Measurements from ENCODE around the gene GPC4.
"Not testable (repeated sequence)": the region's sequence is repeated elsewhere in the genome, so short reads cannot be mapped to it uniquely, and the experiment has no call there.

Gene GPC4

GRCh38 chrX:133308499-133308897 is 106.8 kb downstream of the GPC4 start:
- FAIRE-seq (no peak), DNase-seq (ENCODE audit: insufficient read length, low spot score) (no peak)

GRCh38 chrX:133307637-133308498 is 107.4 kb downstream of the GPC4 start:
- DNase-seq (ENCODE audit: insufficient read length, low spot score) (no peak), FAIRE-seq (no peak)

- FAIRE-seq, result no peak
- DNase-seq (ENCODE audit: insufficient read length, low spot score), result no peak
Observed at GRCh38 chrX:133307094-133307493, 108.2 kb downstream of the GPC4 start.

GRCh38 chrX:133306316-133306715 is 109.0 kb downstream of the GPC4 start:
- FAIRE-seq (no peak), DNase-seq (ENCODE audit: insufficient read length, low spot score) (no peak)

- FAIRE-seq, result no peak
Observed at GRCh38 chrX:133305348-133305747, 109.9 kb downstream of the GPC4 start.

GRCh38 chrX:133302775-133303445 is 112.4 kb downstream of the GPC4 start:
- no peak for DNase-seq (ENCODE audit: insufficient read length, low spot score)
- FAIRE-seq, result peak; percentile 60

More at GRCh38 chrX:133305348-133305747, 109.9 kb downstream of the GPC4 start:
- DNase-seq (ENCODE audit: insufficient read length, low spot score), result no peak

- DNase-seq (ENCODE audit: insufficient read length, low spot score), result no peak
- FAIRE-seq, result no peak
Observed at GRCh38 chrX:133300591-133300990, 114.7 kb downstream of the GPC4 start.

- FAIRE-seq, result no peak
- DNase-seq (ENCODE audit: insufficient read length, low spot score), result no peak
Observed at GRCh38 chrX:133297284-133297683, 118.0 kb downstream of the GPC4 start.

GRCh38 chrX:133294126-133294525 is 121.2 kb downstream of the GPC4 start:
- FAIRE-seq (no peak), DNase-seq (ENCODE audit: insufficient read length, low spot score) (no peak)

GRCh38 chrX:133290076-133290475 is 125.2 kb downstream of the GPC4 start:
- no peak for FAIRE-seq
- DNase-seq (ENCODE audit: insufficient read length, low spot score), result no peak

- no peak for FAIRE-seq
Observed at GRCh38 chrX:133287860-133288259, 127.4 kb downstream of the GPC4 start.

GRCh38 chrX:133285341-133285740 is 129.9 kb downstream of the GPC4 start:
- DNase-seq (ENCODE audit: insufficient read length, low spot score) (no peak), FAIRE-seq (no peak)

More at GRCh38 chrX:133287860-133288259, 127.4 kb downstream of the GPC4 start:
- DNase-seq (ENCODE audit: insufficient read length, low spot score), result no peak

- not testable (repeated sequence) for FAIRE-seq; DNase-seq (ENCODE audit: insufficient read length, low spot score)
Observed at GRCh38 chrX:133279112-133279730, 136.1 kb downstream of the GPC4 start.

- no peak for DNase-seq (ENCODE audit: insufficient read length, low spot score)
- no peak for FAIRE-seq
Observed at GRCh38 chrX:133273180-133273579, 142.1 kb downstream of the GPC4 start.

GRCh38 chrX:133269168-133269567 is 146.1 kb downstream of the GPC4 start:
- FAIRE-seq (no peak), DNase-seq (ENCODE audit: insufficient read length, low spot score) (no peak)

GRCh38 chrX:133267621-133268020 is 147.7 kb downstream of the GPC4 start:
- DNase-seq (ENCODE audit: insufficient read length, low spot score), result no peak
- FAIRE-seq, result no peak

- FAIRE-seq (no peak), DNase-seq (ENCODE audit: insufficient read length, low spot score) (no peak)
Observed at GRCh38 chrX:133265331-133265730, 150.0 kb downstream of the GPC4 start.

GRCh38 chrX:133258481-133258880 is 156.8 kb downstream of the GPC4 start:
- no peak for DNase-seq (ENCODE audit: insufficient read length, low spot score)
- FAIRE-seq, result no peak

- DNase-seq (ENCODE audit: insufficient read length, low spot score), result no peak
- no peak for FAIRE-seq
Observed at GRCh38 chrX:133254666-133255065, 160.6 kb downstream of the GPC4 start.

- DNase-seq (ENCODE audit: insufficient read length, low spot score) (no peak), FAIRE-seq (no peak)
Observed at GRCh38 chrX:133251204-133251603, 164.1 kb downstream of the GPC4 start.
